ENCODE results near the gene PON3. TPM values are rescaled to one million over a fixed set of nuclear protein-coding genes. Genes with fewer than 3 reads are reported as not detected.
A peak's percentile ranks its signal among the peaks of the same experiment; 100 is the strongest.

PON3 gene
- polyA plus RNA-seq, 2 of the 4 experiments (the other 2 are of a cell fraction) = 48.7 to 142 TPM

GRCh38 chr7:95311389-95311788 lies 84.8 kb downstream of the PON3 start:
- TF ChIP-seq, protein P1, sequence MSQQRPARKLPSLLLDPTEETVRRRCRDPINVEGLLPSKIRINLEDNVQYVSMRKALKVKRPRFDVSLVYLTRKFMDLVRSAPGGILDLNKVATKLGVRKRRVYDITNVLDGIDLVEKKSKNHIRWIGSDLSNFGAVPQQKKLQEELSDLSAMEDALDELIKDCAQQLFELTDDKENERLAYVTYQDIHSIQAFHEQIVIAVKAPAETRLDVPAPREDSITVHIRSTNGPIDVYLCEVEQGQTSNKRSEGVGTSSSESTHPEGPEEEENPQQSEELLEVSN (IDR thresholded peaks at IDR 0.05; ENCODE audit: borderline replicate concordance, low read depth) = no peak
- no peak for TF ChIP-seq RAD21 (conservative IDR thresholded peaks at IDR 0.05 in 1 of 2, IDR thresholded peaks at IDR 0.05 in 1 of 2)
- TF ChIP-seq EHF (CRISPR knock-in tag; IDR thresholded peaks at IDR 0.05) = no peak
- no peak for TF ChIP-seq MAZ (IDR thresholded peaks at IDR 0.05; ENCODE audit: borderline replicate concordance, low read depth, low read length)
- no peak for TF ChIP-seq POLR2A (IDR thresholded peaks at IDR 0.05; ENCODE audit: low read length)
- no peak for TF ChIP-seq ZFP36 (IDR thresholded peaks at IDR 0.05; ENCODE audit: borderline replicate concordance, partially characterized antibody)
- TF ChIP-seq SREBF2 (IDR thresholded peaks at IDR 0.05) = no peak
- TF ChIP-seq, protein P2, sequence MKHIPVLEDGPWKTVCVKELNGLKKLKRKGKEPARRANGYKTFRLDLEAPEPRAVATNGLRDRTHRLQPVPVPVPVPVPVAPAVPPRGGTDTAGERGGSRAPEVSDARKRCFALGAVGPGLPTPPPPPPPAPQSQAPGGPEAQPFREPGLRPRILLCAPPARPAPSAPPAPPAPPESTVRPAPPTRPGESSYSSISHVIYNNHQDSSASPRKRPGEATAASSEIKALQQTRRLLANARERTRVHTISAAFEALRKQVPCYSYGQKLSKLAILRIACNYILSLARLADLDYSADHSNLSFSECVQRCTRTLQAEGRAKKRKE (CRISPR knock-in tag; IDR thresholded peaks at IDR 0.05; ENCODE audit: low read depth) = no peak
- TF ChIP-seq FOSL2 (IDR thresholded peaks at IDR 0.05) = no peak
- no peak for TF ChIP-seq FOSL2 (CRISPR knock-in tag; IDR thresholded peaks at IDR 0.05)
- TF ChIP-seq, protein P3, sequence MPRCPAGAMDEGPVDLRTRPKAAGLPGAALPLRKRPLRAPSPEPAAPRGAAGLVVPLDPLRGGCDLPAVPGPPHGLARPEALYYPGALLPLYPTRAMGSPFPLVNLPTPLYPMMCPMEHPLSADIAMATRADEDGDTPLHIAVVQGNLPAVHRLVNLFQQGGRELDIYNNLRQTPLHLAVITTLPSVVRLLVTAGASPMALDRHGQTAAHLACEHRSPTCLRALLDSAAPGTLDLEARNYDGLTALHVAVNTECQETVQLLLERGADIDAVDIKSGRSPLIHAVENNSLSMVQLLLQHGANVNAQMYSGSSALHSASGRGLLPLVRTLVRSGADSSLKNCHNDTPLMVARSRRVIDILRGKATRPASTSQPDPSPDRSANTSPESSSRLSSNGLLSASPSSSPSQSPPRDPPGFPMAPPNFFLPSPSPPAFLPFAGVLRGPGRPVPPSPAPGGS (IDR thresholded peaks at IDR 0.05) = no peak
- no peak for TF ChIP-seq ELK1 (IDR thresholded peaks at IDR 0.05; ENCODE audit: low read depth, low read length)
- no peak for TF ChIP-seq RARB (CRISPR knock-in tag; IDR thresholded peaks at IDR 0.05)
- no peak for TF ChIP-seq GATA3 (IDR thresholded peaks at IDR 0.05; ENCODE audit: borderline replicate concordance)
- TF ChIP-seq JUNB (IDR thresholded peaks at IDR 0.05) = no peak
- TF ChIP-seq, protein P4, sequence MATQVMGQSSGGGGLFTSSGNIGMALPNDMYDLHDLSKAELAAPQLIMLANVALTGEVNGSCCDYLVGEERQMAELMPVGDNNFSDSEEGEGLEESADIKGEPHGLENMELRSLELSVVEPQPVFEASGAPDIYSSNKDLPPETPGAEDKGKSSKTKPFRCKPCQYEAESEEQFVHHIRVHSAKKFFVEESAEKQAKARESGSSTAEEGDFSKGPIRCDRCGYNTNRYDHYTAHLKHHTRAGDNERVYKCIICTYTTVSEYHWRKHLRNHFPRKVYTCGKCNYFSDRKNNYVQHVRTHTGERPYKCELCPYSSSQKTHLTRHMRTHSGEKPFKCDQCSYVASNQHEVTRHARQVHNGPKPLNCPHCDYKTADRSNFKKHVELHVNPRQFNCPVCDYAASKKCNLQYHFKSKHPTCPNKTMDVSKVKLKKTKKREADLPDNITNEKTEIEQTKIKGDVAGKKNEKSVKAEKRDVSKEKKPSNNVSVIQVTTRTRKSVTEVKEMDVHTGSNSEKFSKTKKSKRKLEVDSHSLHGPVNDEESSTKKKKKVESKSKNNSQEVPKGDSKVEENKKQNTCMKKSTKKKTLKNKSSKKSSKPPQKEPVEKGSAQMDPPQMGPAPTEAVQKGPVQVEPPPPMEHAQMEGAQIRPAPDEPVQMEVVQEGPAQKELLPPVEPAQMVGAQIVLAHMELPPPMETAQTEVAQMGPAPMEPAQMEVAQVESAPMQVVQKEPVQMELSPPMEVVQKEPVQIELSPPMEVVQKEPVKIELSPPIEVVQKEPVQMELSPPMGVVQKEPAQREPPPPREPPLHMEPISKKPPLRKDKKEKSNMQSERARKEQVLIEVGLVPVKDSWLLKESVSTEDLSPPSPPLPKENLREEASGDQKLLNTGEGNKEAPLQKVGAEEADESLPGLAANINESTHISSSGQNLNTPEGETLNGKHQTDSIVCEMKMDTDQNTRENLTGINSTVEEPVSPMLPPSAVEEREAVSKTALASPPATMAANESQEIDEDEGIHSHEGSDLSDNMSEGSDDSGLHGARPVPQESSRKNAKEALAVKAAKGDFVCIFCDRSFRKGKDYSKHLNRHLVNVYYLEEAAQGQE (IDR thresholded peaks at IDR 0.05) = no peak
- TF ChIP-seq KDM1A (IDR thresholded peaks at IDR 0.05; ENCODE audit: low read depth) = no peak
- TF ChIP-seq ZNF302 (CRISPR knock-in tag; IDR thresholded peaks at IDR 0.05) = no peak
- TF ChIP-seq TFCP2L1 (CRISPR knock-in tag; IDR thresholded peaks at IDR 0.05) = no peak
- no peak overlapping the region for H3K27ac ChIP-seq
- no peak for DNase-seq (ENCODE audit: low read depth in 1 of 2, low spot score in 1 of 2)
- WGBS (ENCODE audit: missing lambda C conversion rate) = 88% methylated on average over 2 of the region's 2 CpGs
- POLR2A ChIA-PET = interaction anchor here (0.7 kb wide), 1 partner anchor 224 kb away, joined by 3 read pairs; no protein-coding TSS in a partner anchor
- FAIRE-seq = no peak
- ATAC-seq = no peak
- CTCF ChIA-PET = interaction anchor here (1.2 to 3.9 kb wide), 3 partner anchors 13 to 85 kb away, joined by 5 to 15 read pairs (median 6); partner anchors contain the start of genes PON1 and PON3
- peaks cover 13% of the 10 kb centered on the region for H3K4me1 ChIP-seq
- no peaks in the 10 kb centered on the region for H3K9me3 ChIP-seq
- H3K4me3 ChIP-seq = no peak overlapping the region
- no peak overlapping the region for H3K4me2 ChIP-seq

DNA sequence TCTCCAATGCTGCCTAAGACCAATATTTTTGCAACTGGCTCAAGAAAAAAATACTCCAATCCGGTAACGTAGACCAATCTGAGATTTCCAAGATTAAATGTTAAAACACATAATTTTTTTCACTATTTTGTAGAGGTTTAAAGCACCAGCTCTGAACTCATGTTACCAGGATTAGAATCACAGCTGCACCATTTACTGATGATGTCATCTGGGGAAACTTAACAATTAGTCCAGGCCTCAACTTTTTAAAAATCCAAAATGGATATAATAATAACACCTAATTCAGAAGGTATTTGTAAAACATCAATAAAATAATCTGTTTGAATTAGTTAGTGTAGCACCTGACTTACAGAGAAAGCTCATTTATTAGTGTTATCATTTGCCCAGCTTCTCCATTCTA lies 86.2 kb downstream of the PON3 start:
- FAIRE-seq = no peak
- TF ChIP-seq EHMT2 (IDR thresholded peaks at IDR 0.05; ENCODE audit: low read depth) (no peak), CHD4 (IDR thresholded peaks at IDR 0.05; ENCODE audit: borderline replicate concordance) (no peak), HEYL (CRISPR knock-in tag; IDR thresholded peaks at IDR 0.05) (no peak), MAZ (IDR thresholded peaks at IDR 0.05; ENCODE audit: borderline replicate concordance, low read depth, low read length) (no peak), POLR2AphosphoS2 (conservative IDR thresholded peaks at IDR 0.05; ENCODE audit: low read length) (no peak), NPAS2 (CRISPR knock-in tag; IDR thresholded peaks at IDR 0.05; ENCODE audit: borderline replicate concordance) (no peak), SMC3 (IDR thresholded peaks at IDR 0.05) (no peak), ELK1 (IDR thresholded peaks at IDR 0.05; ENCODE audit: low read depth, low read length) (no peak), CHD2 (IDR thresholded peaks at IDR 0.05; ENCODE audit: low read length, partially characterized antibody) (no peak), CBX2 (IDR thresholded peaks at IDR 0.05; ENCODE audit: borderline replicate concordance, low read depth) (no peak), JUN (IDR thresholded peaks at IDR 0.05) (no peak), TP53 (CRISPR knock-in tag; IDR thresholded peaks at IDR 0.05) (no peak), FOSB (CRISPR knock-in tag; IDR thresholded peaks at IDR 0.05) (no peak)

More for the DNA sequence above, 86.2 kb downstream of the PON3 start:
- H3K4me3 ChIP-seq = no peak overlapping the region
- POLR2A ChIA-PET = no interaction called here
- WGBS (ENCODE audit: missing lambda C conversion rate) = 95% methylated on average over 2 of the region's 2 CpGs
- H3K4me1 ChIP-seq = peaks cover 13% of the 10 kb centered on the region
- H3K9me3 ChIP-seq = no peaks in the 10 kb centered on the region
- no peak for DNase-seq (ENCODE audit: low read depth in 1 of 2, low spot score in 1 of 2)
- no peak for ATAC-seq
- no peak overlapping the region for H3K4me2 ChIP-seq
- CTCF ChIA-PET = interaction anchor here (0.9 to 3.9 kb wide), 4 partner anchors 14 to 169 kb away, joined by 3 to 19 read pairs (median 10); partner anchors contain the start of gene PON1
- peak overlapping the region in 1 of 2 experiments; percentile 64; a peak in 2 of 6 replicates for H3K27ac ChIP-seq

Measured in A549 (cell line).